Measurements from ENCODE around the gene NCOA1. TPM values are rescaled to one million over a fixed set of nuclear protein-coding genes. Genes with fewer than 3 reads are reported as not detected.

NCOA1 gene
- total and polyA plus RNA-seq, 2 of the 4 experiments (the other 2 are of a cell fraction): 6.7 to 11.3 TPM

- POLR2A ChIA-PET (ENCODE audit: unreplicated experiment): no interaction called here
- Histone ChIP-seq H2BK5ac (ENCODE audit: low read depth, low read length, poor library complexity, severe bottlenecking) (peak overlapping the region; percentile 83), H3K36me3 (ENCODE audit: control insufficient read depth, insufficient read depth, low read length) (peaks cover 34% of the 10 kb centered on the region), H3K14ac (replicated peaks; ENCODE audit: low read depth, low read length) (peak overlapping the region; percentile 55; the same call in 1 of the 2 replicates), H3K4me3 (ENCODE audit: insufficient read depth, low read depth, low read length) (no peak overlapping the region), H2BK20ac (ENCODE audit: low read depth, low read length) (peak overlapping the region; percentile 70; the same call in 1 of the 2 replicates), H3K9me3 (ENCODE audit: control insufficient read depth, insufficient read depth, low read length) (no peaks in the 10 kb centered on the region), H3K18ac (ENCODE audit: low read depth, low read length) (peak overlapping the region; percentile 81; the same call in 1 of the 2 replicates), H3K9ac (ENCODE audit: low read depth, low read length) (no peak overlapping the region), H3K56ac (ENCODE audit: extremely low read depth, insufficient read depth, low read length) (peak overlapping the region; percentile 51; the same call in 1 of the 2 replicates), H2BK120ac (ENCODE audit: low read depth, low read length) (peak overlapping the region; percentile 82), H2AK5ac (ENCODE audit: low read depth, low read length) (peak overlapping the region; percentile 94; the same call in 1 of the 2 replicates), H3K4ac (ENCODE audit: low read depth, low read length) (peak overlapping the region; percentile 87; the same call in 1 of the 2 replicates), H4K20me1 (ENCODE audit: insufficient read depth, low read length) (peaks cover 10% of the 10 kb centered on the region; the same call in 1 of the 2 replicates), H2BK15ac (ENCODE audit: low read depth, low read length) (peak overlapping the region; percentile 87; the same call in 1 of the 3 replicates), H3K9me1 (ENCODE audit: insufficient read depth, low read length) (peaks cover 14% of the 10 kb centered on the region), H4K5ac (ENCODE audit: low read depth, low read length) (peak overlapping the region; percentile 70; the same call in 1 of the 2 replicates), H2AK9ac (replicated peaks; ENCODE audit: low read depth, low read length, poor library complexity) (peak overlapping the region; percentile 58), H4K8ac (ENCODE audit: low read depth in 2 of 2, low read length in 2 of 2) (peak overlapping the region; percentile 10 to 85; a peak in 3 of 4 replicates), H4K91ac (ENCODE audit: insufficient read depth, low read depth, low read length) (peak overlapping the region; percentile 86; the same call in 1 of the 2 replicates), H3K4me1 (ENCODE audit: control insufficient read depth, insufficient read depth, low read length) (peaks cover 17% of the 10 kb centered on the region), H3K27ac (ENCODE audit: insufficient read depth, low read length) (peak overlapping the region; percentile 75; the same call in 1 of the 2 replicates), H3K23ac (ENCODE audit: low read depth, low read length) (peak overlapping the region; percentile 78; the same call in 1 of the 2 replicates), H2AFZ (replicated peaks; ENCODE audit: low read length, poor library complexity) (peak overlapping the region; percentile 2), H3K27me3 (ENCODE audit: control insufficient read depth, insufficient read depth, low read length) (no peaks in the 10 kb centered on the region), H3K79me1 (ENCODE audit: low read depth in 1 of 2, low read length in 2 of 2) (peaks cover 40 to 64% of the 10 kb centered on the region in 2 experiments), H3K4me2 (ENCODE audit: low read depth, low read length) (peak overlapping the region; percentile 31)
- CTCF ChIA-PET: no interaction called here
- intact Hi-C loops (cut with micrococcal nuclease): no loop called here
- DNase-seq (peak; percentile 94), ATAC-seq (ENCODE audit: low read depth) (peak; percentile 81)
- no CpG with 5 or more reads among the region's 4 CpGs for WGBS, 2 experiments (ENCODE audit: extremely low coverage in 2 of 2, insufficient read length in 1 of 2)
- dilution Hi-C loops (cut with HindIII; ENCODE audit: low sequenced_read_pairs, unreplicated experiment): no loop called here
- no TSS peak for BruUV-seq (replicated peaks)
- TF ChIP-seq CHD1 (IDR thresholded peaks at IDR 0.05; ENCODE audit: low read depth, low read length) (no peak), MAZ (IDR thresholded peaks at IDR 0.05; ENCODE audit: borderline replicate concordance, low read depth, low read length) (no peak), MAFK (IDR thresholded peaks at IDR 0.05; ENCODE audit: low read depth, low read length) (peak; percentile 28; the same call in 1 of the 2 replicates), BHLHE40 (IDR thresholded peaks at IDR 0.05; ENCODE audit: low read depth, low read length) (no peak), FOS (IDR thresholded peaks at IDR 0.05; ENCODE audit: low read depth, low read length) (peak; percentile 80), NFE2L2 (IDR thresholded peaks at IDR 0.05; ENCODE audit: low read depth, low read length) (peak; percentile 65)
- in situ Hi-C loops (cut with MboI; ENCODE audit: low sequenced_read_pairs): no loop called here
These were observed 325.8 kb downstream of the NCOA1 start for GRCh38 chr2:24816884-24817283.

Data from IMR-90 (cell line).